ENCODE measurements around the gene SLC22A23. TPM values are rescaled to one million over a fixed set of nuclear protein-coding genes. Genes with fewer than 3 reads are reported as not detected.

SLC22A23 gene, protein sequence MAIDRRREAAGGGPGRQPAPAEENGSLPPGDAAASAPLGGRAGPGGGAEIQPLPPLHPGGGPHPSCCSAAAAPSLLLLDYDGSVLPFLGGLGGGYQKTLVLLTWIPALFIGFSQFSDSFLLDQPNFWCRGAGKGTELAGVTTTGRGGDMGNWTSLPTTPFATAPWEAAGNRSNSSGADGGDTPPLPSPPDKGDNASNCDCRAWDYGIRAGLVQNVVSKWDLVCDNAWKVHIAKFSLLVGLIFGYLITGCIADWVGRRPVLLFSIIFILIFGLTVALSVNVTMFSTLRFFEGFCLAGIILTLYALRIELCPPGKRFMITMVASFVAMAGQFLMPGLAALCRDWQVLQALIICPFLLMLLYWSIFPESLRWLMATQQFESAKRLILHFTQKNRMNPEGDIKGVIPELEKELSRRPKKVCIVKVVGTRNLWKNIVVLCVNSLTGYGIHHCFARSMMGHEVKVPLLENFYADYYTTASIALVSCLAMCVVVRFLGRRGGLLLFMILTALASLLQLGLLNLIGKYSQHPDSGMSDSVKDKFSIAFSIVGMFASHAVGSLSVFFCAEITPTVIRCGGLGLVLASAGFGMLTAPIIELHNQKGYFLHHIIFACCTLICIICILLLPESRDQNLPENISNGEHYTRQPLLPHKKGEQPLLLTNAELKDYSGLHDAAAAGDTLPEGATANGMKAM
- total RNA-seq (ENCODE audit: unreplicated experiment), result 102 TPM
- long read RNA-seq, partial matches to known transcripts, result 0 of 7 reads
- long read RNA-seq, other reads (novel, unspliced or antisense), result 7 of 7 reads

GRCh38 chr6:3456898-3457709 is at the start of gene SLC22A23:
SLC22A23 (minus strand) TSS chr6:3457050; CDS start chr6:3456559, 491 bp downstream.
- H3K27ac Mint-ChIP-seq (ENCODE audit: unreplicated experiment), result peak within 1 kb of the TSS; percentile 85
- H3K4me3 Mint-ChIP-seq (ENCODE audit: unreplicated experiment), result peak within 1 kb of the TSS; percentile 83
- no peaks in the 10 kb centered on the region for H3K36me3 Mint-ChIP-seq (ENCODE audit: unreplicated experiment)
- peak; percentile 81 for DNase-seq
- peaks cover 14% of the 10 kb centered on the region for H3K4me1 Mint-ChIP-seq (ENCODE audit: low read depth, unreplicated experiment)
- H3K9me3 Mint-ChIP-seq (ENCODE audit: unreplicated experiment), result peaks cover 5% of the 10 kb centered on the region
- peaks cover 2% of the 10 kb centered on the region for H3K27me3 Mint-ChIP-seq (ENCODE audit: unreplicated experiment)
- TF ChIP-seq, protein P1, sequence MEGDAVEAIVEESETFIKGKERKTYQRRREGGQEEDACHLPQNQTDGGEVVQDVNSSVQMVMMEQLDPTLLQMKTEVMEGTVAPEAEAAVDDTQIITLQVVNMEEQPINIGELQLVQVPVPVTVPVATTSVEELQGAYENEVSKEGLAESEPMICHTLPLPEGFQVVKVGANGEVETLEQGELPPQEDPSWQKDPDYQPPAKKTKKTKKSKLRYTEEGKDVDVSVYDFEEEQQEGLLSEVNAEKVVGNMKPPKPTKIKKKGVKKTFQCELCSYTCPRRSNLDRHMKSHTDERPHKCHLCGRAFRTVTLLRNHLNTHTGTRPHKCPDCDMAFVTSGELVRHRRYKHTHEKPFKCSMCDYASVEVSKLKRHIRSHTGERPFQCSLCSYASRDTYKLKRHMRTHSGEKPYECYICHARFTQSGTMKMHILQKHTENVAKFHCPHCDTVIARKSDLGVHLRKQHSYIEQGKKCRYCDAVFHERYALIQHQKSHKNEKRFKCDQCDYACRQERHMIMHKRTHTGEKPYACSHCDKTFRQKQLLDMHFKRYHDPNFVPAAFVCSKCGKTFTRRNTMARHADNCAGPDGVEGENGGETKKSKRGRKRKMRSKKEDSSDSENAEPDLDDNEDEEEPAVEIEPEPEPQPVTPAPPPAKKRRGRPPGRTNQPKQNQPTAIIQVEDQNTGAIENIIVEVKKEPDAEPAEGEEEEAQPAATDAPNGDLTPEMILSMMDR (IDR thresholded peaks at IDR 0.05; ENCODE audit: partially characterized antibody, unreplicated experiment), result peak; percentile 94

DNA sequence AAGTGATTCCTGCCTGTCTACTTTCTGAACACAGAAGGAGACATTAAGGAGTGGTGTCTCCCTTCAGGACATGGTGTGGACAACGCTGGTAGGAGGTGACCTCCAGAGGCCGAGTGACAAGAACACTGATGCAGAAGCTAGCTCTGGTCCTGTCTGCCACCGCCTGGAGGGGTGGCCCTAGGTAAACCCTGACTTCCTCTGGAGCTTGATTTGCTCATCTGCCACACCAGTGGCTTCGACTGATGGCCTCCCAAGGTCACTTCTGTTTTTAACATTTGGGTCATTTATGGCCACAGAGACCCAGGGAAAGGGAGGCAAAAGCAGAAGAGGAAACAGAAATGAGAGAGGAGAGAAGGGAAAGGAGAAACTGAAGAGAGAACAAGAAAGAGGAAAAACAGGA is 49.4 kb upstream of the SLC22A23 start:
- H3K9me3 Mint-ChIP-seq (ENCODE audit: unreplicated experiment), result peaks cover 2% of the 10 kb centered on the region

GRCh38 chr6:3504938-3505805 is 48.3 kb upstream of the SLC22A23 start:
- peaks cover 15% of the 10 kb centered on the region for H3K4me1 Mint-ChIP-seq (ENCODE audit: low read depth, unreplicated experiment)
- TF ChIP-seq, protein P1 (IDR thresholded peaks at IDR 0.05; ENCODE audit: partially characterized antibody, unreplicated experiment), result no peak
- peaks cover 2% of the 10 kb centered on the region for H3K27me3 Mint-ChIP-seq (ENCODE audit: unreplicated experiment)

More for the DNA sequence above, 49.4 kb upstream of the SLC22A23 start:
- peaks cover 2% of the 10 kb centered on the region for H3K27me3 Mint-ChIP-seq (ENCODE audit: unreplicated experiment)
- TF ChIP-seq, protein P1 (IDR thresholded peaks at IDR 0.05; ENCODE audit: partially characterized antibody, unreplicated experiment), result no peak
- H3K4me1 Mint-ChIP-seq (ENCODE audit: low read depth, unreplicated experiment), result peaks cover 15% of the 10 kb centered on the region
- DNase-seq, result no peak
- H3K36me3 Mint-ChIP-seq (ENCODE audit: unreplicated experiment), result peaks cover 5% of the 10 kb centered on the region
- H3K27ac Mint-ChIP-seq (ENCODE audit: unreplicated experiment), result no peak overlapping the region
- no peak overlapping the region for H3K4me3 Mint-ChIP-seq (ENCODE audit: unreplicated experiment)

GRCh38 chr6:3504354-3504753 is 47.5 kb upstream of the SLC22A23 start:
- H3K27ac Mint-ChIP-seq (ENCODE audit: unreplicated experiment), result no peak overlapping the region
- no peaks in the 10 kb centered on the region for H3K36me3 Mint-ChIP-seq (ENCODE audit: unreplicated experiment)
- H3K4me3 Mint-ChIP-seq (ENCODE audit: unreplicated experiment), result no peak overlapping the region
- peaks cover 15% of the 10 kb centered on the region for H3K4me1 Mint-ChIP-seq (ENCODE audit: low read depth, unreplicated experiment)
- no peak for DNase-seq
- peaks cover 2% of the 10 kb centered on the region for H3K27me3 Mint-ChIP-seq (ENCODE audit: unreplicated experiment)
- H3K9me3 Mint-ChIP-seq (ENCODE audit: unreplicated experiment), result peaks cover 2% of the 10 kb centered on the region
- TF ChIP-seq, protein P1 (IDR thresholded peaks at IDR 0.05; ENCODE audit: partially characterized antibody, unreplicated experiment), result no peak

More at GRCh38 chr6:3504938-3505805, 48.3 kb upstream of the SLC22A23 start:
- no peak for DNase-seq
- H3K27ac Mint-ChIP-seq (ENCODE audit: unreplicated experiment), result no peak overlapping the region
- H3K4me3 Mint-ChIP-seq (ENCODE audit: unreplicated experiment), result no peak overlapping the region
- peaks cover 2% of the 10 kb centered on the region for H3K9me3 Mint-ChIP-seq (ENCODE audit: unreplicated experiment)
- no peaks in the 10 kb centered on the region for H3K36me3 Mint-ChIP-seq (ENCODE audit: unreplicated experiment)

All from glutamatergic neuron (in vitro differentiated cells).